Panc1 (cell line): ENCODE data around the gene NIT2.

ENCODE experiments used
- CTCF ChIP-seq: fragments of 450-650 bp; IDR thresholded peaks from 2 replicates; pipeline ENCODE4 v1.5.1; 2017; ENCODE audit warnings: mild to moderate bottlenecking
- POLR2AphosphoS5 ChIP-seq: IDR thresholded peaks from 2 replicates; pipeline ENCODE4 v1.6.1; 2012; ENCODE audit warnings: mild to moderate bottlenecking, low read depth, low read length, moderate library complexity

- TF ChIP-seq POLR2AphosphoS5 (no peak), CTCF (no peak)
These were observed 18.0 kb downstream of the NIT2 start for GRCh38 chr3:100352296-100353231.
